NB4 (cell line): ENCODE measurements around the gene CORO1C.

Experiments used
- DNase-seq: peaks from one replicate; pipeline ENCODE4 v3.0.0; 2010; ENCODE audit warnings: low read depth
- H3K4me3 ChIP-seq: one replicate; pipeline ENCODE4 v1.5.1; 2011; ENCODE audit warnings: mild to moderate bottlenecking, low read depth, low read length, moderate library complexity
- CTCF ChIP-seq: IDR thresholded peaks from one replicate; pipeline ENCODE4 v1.5.1; 2012; ENCODE audit warnings: low read depth, low read length
- MAX ChIP-seq: IDR thresholded peaks from 2 replicates; pipeline ENCODE4 v1.6.1; 2011; ENCODE audit warnings: low read depth, low read length
- MYC ChIP-seq: IDR thresholded peaks from 2 replicates; pipeline ENCODE4 v1.6.1; 2011; ENCODE audit warnings: low read depth, low read length
- POLR2A ChIP-seq: IDR thresholded peaks from 2 replicates; pipeline ENCODE4 v1.6.1; 2011; ENCODE audit warnings: mild to moderate bottlenecking; ENCODE audit not compliant: insufficient read length; ENCODE audit errors: extremely low read depth

CORO1C gene

DNA sequence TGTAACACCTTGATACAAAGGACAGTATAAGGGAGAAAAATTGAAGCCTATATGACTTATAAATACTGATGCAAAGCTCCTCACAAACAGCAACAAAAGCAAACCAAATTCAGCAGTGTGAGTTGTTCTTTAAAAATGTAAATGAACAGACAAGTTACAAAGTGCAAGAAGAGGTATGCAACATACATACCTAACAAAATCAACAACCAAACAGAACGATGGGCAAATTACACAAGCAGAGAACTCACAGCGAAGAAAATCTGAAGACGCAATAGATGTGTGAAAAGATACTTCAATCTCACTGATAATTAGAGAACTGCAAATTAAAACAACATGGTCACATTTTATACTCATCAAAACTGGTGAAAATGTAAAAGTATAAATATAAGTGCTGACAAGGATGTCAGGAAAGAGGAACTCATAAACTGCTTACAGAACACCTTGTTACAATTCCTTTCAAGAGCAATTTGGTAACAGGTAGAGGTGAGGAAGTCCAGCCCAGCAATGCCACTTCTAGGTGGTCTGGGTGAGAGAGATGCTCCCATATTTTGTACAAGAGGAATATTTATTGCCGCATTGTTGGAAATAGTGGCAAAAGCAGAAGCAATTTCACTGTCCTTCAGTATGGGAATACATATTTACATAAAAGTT is 47.3 kb downstream of the CORO1C start:
- TF ChIP-seq MYC (no peak), CTCF (no peak), POLR2A (no peak), MAX (no peak)
- DNase-seq: no peak
- no peak overlapping the region for H3K4me3 ChIP-seq

DNA sequence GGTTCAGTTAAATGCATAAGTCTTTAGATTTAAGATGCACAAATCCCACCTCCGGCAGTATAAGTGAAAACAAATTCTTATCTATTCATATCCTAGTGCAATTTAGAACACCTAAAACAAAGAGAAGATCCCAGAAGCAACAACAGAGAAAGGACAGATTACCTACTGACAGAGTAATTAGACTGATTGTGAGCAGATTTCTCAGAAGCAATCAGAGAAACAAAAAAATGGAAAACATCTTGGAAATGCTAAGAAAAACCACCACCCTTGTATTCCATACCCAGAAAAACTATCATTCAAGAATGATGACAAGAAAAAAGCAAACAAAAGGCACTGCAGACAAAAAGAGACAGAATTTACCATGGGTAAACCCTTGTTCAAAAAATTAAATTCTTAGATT is 50.0 kb downstream of the CORO1C start:
- no peak for DNase-seq
- TF ChIP-seq POLR2A (no peak), MAX (no peak), CTCF (no peak), MYC (no peak)

GRCh38 chr12:108679106-108679681 is 52.1 kb downstream of the CORO1C start:
- no peak for DNase-seq

More for the DNA sequence above, 50.0 kb downstream of the CORO1C start:
- no peak overlapping the region for H3K4me3 ChIP-seq

DNA sequence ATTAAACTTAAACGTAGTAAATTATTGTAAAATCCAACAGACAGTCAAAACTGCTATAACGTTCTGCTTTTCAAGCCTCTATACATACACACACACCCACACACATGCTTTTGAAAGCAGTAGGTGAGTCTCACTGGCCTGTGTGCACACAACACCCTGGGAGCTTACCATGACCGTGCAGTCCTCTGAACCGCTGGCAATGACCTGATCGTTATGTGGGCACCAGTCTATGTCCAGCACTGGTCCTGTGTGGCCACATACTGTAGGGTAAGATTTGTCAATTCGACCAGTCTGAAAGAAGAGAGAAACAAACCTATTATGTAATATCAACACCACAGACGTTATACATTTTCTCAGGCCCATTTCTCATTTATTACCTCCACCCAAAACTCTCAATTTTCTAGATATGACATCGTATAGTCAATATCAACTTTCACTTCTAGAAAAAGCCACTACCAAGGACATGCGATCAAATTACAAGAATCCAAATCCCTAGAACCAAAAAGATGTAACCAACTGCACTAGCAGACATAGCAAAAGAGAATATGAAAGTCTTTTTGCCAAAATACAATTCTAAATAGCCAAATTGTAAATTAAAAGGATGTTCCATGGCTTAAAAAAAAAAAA is 53.1 kb downstream of the CORO1C start:
- no peak overlapping the region for H3K4me3 ChIP-seq
- no peak for TF ChIP-seq MYC
- no peak for TF ChIP-seq POLR2A
- TF ChIP-seq CTCF: no peak
- no peak for TF ChIP-seq MAX
- no peak for DNase-seq

More at GRCh38 chr12:108679106-108679681, 52.1 kb downstream of the CORO1C start:
- TF ChIP-seq MAX: no peak
- no peak for TF ChIP-seq POLR2A
- TF ChIP-seq CTCF: no peak
- TF ChIP-seq MYC: no peak
- no peak overlapping the region for H3K4me3 ChIP-seq

GRCh38 chr12:108677381-108677780 is 53.9 kb downstream of the CORO1C start:
- no peak overlapping the region for H3K4me3 ChIP-seq
- no peak for DNase-seq
- TF ChIP-seq MAX (no peak), CTCF (no peak), POLR2A (no peak), MYC (no peak)
